ENCODE results near the gene CAST. TPM values are rescaled to one million over a fixed set of nuclear protein-coding genes. Genes with fewer than 3 reads are reported as not detected.

The CAST gene
- polyA plus RNA-seq, 1 experiment = 191 TPM

- peak; percentile 60 for DNase-seq (ENCODE audit: low read depth, low spot score)
- POLR2A ChIA-PET = interaction anchor here (0.6 to 0.7 kb wide), 2 partner anchors 183 to 1982 kb away, joined by 3 read pairs; partner anchors contain the start of gene LNPEP
- H3K27ac ChIP-seq (ENCODE audit: low read depth, low read length) = no peak overlapping the region
- TF ChIP-seq, protein P1, sequence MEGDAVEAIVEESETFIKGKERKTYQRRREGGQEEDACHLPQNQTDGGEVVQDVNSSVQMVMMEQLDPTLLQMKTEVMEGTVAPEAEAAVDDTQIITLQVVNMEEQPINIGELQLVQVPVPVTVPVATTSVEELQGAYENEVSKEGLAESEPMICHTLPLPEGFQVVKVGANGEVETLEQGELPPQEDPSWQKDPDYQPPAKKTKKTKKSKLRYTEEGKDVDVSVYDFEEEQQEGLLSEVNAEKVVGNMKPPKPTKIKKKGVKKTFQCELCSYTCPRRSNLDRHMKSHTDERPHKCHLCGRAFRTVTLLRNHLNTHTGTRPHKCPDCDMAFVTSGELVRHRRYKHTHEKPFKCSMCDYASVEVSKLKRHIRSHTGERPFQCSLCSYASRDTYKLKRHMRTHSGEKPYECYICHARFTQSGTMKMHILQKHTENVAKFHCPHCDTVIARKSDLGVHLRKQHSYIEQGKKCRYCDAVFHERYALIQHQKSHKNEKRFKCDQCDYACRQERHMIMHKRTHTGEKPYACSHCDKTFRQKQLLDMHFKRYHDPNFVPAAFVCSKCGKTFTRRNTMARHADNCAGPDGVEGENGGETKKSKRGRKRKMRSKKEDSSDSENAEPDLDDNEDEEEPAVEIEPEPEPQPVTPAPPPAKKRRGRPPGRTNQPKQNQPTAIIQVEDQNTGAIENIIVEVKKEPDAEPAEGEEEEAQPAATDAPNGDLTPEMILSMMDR (IDR thresholded peaks at IDR 0.05; ENCODE audit: low read depth, low read length) = peak; percentile 67
- no peaks in the 10 kb centered on the region for H3K9me3 ChIP-seq (ENCODE audit: control insufficient read depth, insufficient read depth, low read length)
- H3K4me3 ChIP-seq (ENCODE audit: low read depth, low read length) = no peak overlapping the region
- no peaks in the 10 kb centered on the region for H3K27me3 ChIP-seq (ENCODE audit: control insufficient read depth, insufficient read depth, low read length)
- CTCF ChIA-PET = interaction anchor here (0.6 to 3.8 kb wide), 49 partner anchors 10 to 466 kb away, joined by 3 to 58 read pairs (median 4); partner anchors contain the start of genes ERAP2 and LIX1
These were observed 90.3 kb downstream of the CAST start for GRCh38 chr5:96752341-96753016.

GRCh38 chr5:96753017-96753397 lies 90.8 kb downstream of the CAST start:
- H3K27me3 ChIP-seq (ENCODE audit: control insufficient read depth, insufficient read depth, low read length) = no peaks in the 10 kb centered on the region
- TF ChIP-seq, protein P1 (IDR thresholded peaks at IDR 0.05; ENCODE audit: low read depth, low read length) = no peak
- no peak for DNase-seq (ENCODE audit: low read depth, low spot score)
- ChIA-PET POLR2A (interaction anchor here (0.6 to 0.7 kb wide), 2 partner anchors 183 to 1982 kb away, joined by 3 read pairs; partner anchors contain the start of gene LNPEP), CTCF (interaction anchor here (0.6 to 3.8 kb wide), 43 partner anchors 9 to 465 kb away, joined by 3 to 58 read pairs (median 5); partner anchors contain the start of genes ERAP2 and LIX1)
- H3K4me3 ChIP-seq (ENCODE audit: low read depth, low read length) = no peak overlapping the region
- H3K27ac ChIP-seq (ENCODE audit: low read depth, low read length) = no peak overlapping the region
- no peaks in the 10 kb centered on the region for H3K9me3 ChIP-seq (ENCODE audit: control insufficient read depth, insufficient read depth, low read length)

DNA sequence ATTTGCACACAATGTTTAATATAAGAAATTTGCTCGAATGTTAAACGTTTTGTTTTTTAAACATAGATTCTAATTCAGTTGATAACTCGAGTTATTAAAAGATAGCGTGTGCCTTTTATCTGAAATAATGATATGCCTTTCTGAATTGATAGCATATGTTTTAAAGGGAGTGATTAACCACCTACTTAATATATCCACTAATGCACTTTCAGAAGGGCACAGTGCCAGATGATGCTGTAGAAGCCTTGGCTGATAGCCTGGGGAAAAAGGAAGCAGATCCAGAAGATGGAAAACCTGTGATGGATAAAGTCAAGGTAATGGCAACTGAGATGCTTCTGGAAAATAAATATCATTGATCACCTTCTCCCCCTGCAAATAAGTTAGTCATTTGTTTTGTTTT lies 91.7 kb downstream of the CAST start:
- CTCF ChIA-PET = interaction anchor here (1.2 to 1.4 kb wide), 4 partner anchors 24 to 409 kb away, joined by 4 to 6 read pairs (median 4); no protein-coding TSS in a partner anchor
- DNase-seq (ENCODE audit: low read depth, low spot score) = no peak
- TF ChIP-seq, protein P1 (IDR thresholded peaks at IDR 0.05; ENCODE audit: low read depth, low read length) = no peak

GRCh38 chr5:96755851-96756250 lies 93.7 kb downstream of the CAST start:
- ChIA-PET POLR2A (no interaction called here), CTCF (no interaction called here)
- no peak for DNase-seq (ENCODE audit: low read depth, low spot score)
- Histone ChIP-seq H3K9me3 (ENCODE audit: control insufficient read depth, insufficient read depth, low read length) (no peaks in the 10 kb centered on the region), H3K27me3 (ENCODE audit: control insufficient read depth, insufficient read depth, low read length) (no peaks in the 10 kb centered on the region), H3K4me3 (ENCODE audit: low read depth, low read length) (no peak overlapping the region), H3K27ac (ENCODE audit: low read depth, low read length) (no peak overlapping the region)
- TF ChIP-seq, protein P1 (IDR thresholded peaks at IDR 0.05; ENCODE audit: low read depth, low read length) = no peak

More for the DNA sequence above, 91.7 kb downstream of the CAST start:
- no peaks in the 10 kb centered on the region for H3K9me3 ChIP-seq (ENCODE audit: control insufficient read depth, insufficient read depth, low read length)
- no peak overlapping the region for H3K4me3 ChIP-seq (ENCODE audit: low read depth, low read length)
- H3K27ac ChIP-seq (ENCODE audit: low read depth, low read length) = no peak overlapping the region
- POLR2A ChIA-PET = no interaction called here
- H3K27me3 ChIP-seq (ENCODE audit: control insufficient read depth, insufficient read depth, low read length) = no peaks in the 10 kb centered on the region

- ChIA-PET POLR2A (no interaction called here), CTCF (interaction anchor here (0.7 kb wide), 1 partner anchor 406 kb away, joined by 3 read pairs; no protein-coding TSS in a partner anchor)
- Histone ChIP-seq H3K27me3 (ENCODE audit: control insufficient read depth, insufficient read depth, low read length) (no peaks in the 10 kb centered on the region), H3K9me3 (ENCODE audit: control insufficient read depth, insufficient read depth, low read length) (no peaks in the 10 kb centered on the region), H3K4me3 (ENCODE audit: low read depth, low read length) (no peak overlapping the region), H3K27ac (ENCODE audit: low read depth, low read length) (no peak overlapping the region)
- TF ChIP-seq, protein P1 (IDR thresholded peaks at IDR 0.05; ENCODE audit: low read depth, low read length) = no peak
- DNase-seq (ENCODE audit: low read depth, low spot score) = no peak
These were observed 94.8 kb downstream of the CAST start for GRCh38 chr5:96756985-96757384.

All from AG04450 (cell line).